AG10803 (cell line): ENCODE results near the gene SPNS2.

Source experiments
- DNase-seq: peaks from one replicate; pipeline ENCODE4 v3.0.0; 2010; ENCODE audit warnings: low read depth
- H3K4me3 ChIP-seq: 2 replicates; pipeline ENCODE4 v1.5.1; 2011; ENCODE audit warnings: mild to moderate bottlenecking, low read length, control low read depth
- CTCF ChIP-seq: conservative IDR thresholded peaks from 2 replicates; pipeline ENCODE4 v1.5.1; 2011; ENCODE audit warnings: mild to moderate bottlenecking, low read length, control low read depth, inconsistent platforms

Gene SPNS2

GRCh38 chr17:4554441-4554996, 55.8 kb downstream of the SPNS2 start:
- no peak for TF ChIP-seq CTCF
- DNase-seq, result no peak
- H3K4me3 ChIP-seq, result peak overlapping the region; percentile 99

- peak within 1 kb of the TSS; percentile 99 for H3K4me3 ChIP-seq
- peak; percentile 43 for TF ChIP-seq CTCF
- DNase-seq, result peak; percentile 93
Measured at GRCh38 chr17:4554997-4555799, 56.5 kb downstream of the SPNS2 start, which contains the start of gene MYBBP1A. Gene MYBBP1A, minus strand, starts transcription at chr17:4555384. Its CDS starts 60 bp downstream, at chr17:4555324.

GRCh38 chr17:4555873-4556759, 57.4 kb downstream of the SPNS2 start:
- no peak for TF ChIP-seq CTCF
- H3K4me3 ChIP-seq, result peak overlapping the region; percentile 99
- DNase-seq, result no peak

GRCh38 chr17:4556996-4557395, 58.3 kb downstream of the SPNS2 start:
- no peak overlapping the region for H3K4me3 ChIP-seq
- TF ChIP-seq CTCF, result no peak
- no peak for DNase-seq

- TF ChIP-seq CTCF, result no peak
- H3K4me3 ChIP-seq, result no peak overlapping the region
- DNase-seq, result no peak
Measured at GRCh38 chr17:4557626-4558346, 59.1 kb downstream of the SPNS2 start.

GRCh38 chr17:4558347-4558971, 59.8 kb downstream of the SPNS2 start:
- H3K4me3 ChIP-seq, result no peak overlapping the region
- no peak for TF ChIP-seq CTCF
- DNase-seq, result no peak
